Upper lobe of left lung (tissue), 4 donors: ENCODE results near the gene TMEM190.

Source experiments
- POLR2A ChIP-seq, 4 donors: fragments of 450-650 bp; IDR thresholded peaks; one replicate each; pipeline ENCODE4 v1.5.1; 2016 to 2017; ENCODE audit warnings: antibody characterized with exemption in 4 of 4, mild to moderate bottlenecking in 2 of 4
- TF ChIP-seq, protein P1 (sequence below), 6 experiments: fragments of 450-650 bp in 4 of 6; fragments of 200-600 bp in 2 of 6; sonication (generic) in 2 of 6; IDR thresholded peaks; one replicate each; pipeline ENCODE4 v1.5.1; 2016 to 2019; ENCODE audit warnings: antibody characterized with exemption in 6 of 6

DNA sequence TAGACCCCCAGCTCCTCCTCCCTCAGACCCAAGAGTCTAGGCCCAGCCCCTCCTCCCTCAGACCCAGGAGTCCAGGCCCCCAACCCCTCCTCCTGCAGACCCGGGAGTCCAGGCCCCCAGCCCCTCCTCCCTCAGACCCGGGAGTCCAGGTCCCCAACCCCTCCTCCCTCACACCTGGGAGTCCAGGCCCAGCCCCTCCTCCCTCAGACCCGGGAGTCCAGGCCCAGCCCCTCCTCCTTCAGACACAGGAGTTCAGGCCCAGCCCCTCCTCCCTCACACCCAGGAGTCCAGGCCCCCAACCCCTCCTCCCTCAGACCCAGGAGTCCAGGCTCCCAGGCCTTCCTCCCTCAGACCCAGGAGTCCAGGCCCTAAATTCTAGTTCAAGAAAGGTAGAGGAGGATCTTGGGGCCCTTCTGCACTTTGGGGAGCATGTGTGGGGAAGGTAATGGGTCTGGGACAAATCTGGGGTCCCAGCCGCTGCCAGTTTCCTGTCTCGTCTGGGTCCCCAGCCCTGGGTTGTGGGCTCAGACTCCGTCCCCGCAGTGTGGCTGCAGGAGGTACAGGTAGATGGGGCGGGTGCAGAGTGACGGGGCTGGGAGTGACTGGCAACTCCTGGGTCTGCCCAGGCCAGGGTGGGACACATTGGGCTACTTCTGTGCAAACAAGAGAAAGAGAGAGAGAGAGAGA is 3.2 kb upstream of the TMEM190 start:
- TF ChIP-seq, protein P1, sequence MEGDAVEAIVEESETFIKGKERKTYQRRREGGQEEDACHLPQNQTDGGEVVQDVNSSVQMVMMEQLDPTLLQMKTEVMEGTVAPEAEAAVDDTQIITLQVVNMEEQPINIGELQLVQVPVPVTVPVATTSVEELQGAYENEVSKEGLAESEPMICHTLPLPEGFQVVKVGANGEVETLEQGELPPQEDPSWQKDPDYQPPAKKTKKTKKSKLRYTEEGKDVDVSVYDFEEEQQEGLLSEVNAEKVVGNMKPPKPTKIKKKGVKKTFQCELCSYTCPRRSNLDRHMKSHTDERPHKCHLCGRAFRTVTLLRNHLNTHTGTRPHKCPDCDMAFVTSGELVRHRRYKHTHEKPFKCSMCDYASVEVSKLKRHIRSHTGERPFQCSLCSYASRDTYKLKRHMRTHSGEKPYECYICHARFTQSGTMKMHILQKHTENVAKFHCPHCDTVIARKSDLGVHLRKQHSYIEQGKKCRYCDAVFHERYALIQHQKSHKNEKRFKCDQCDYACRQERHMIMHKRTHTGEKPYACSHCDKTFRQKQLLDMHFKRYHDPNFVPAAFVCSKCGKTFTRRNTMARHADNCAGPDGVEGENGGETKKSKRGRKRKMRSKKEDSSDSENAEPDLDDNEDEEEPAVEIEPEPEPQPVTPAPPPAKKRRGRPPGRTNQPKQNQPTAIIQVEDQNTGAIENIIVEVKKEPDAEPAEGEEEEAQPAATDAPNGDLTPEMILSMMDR (IDR thresholded peaks at IDR 0.05) = no peak
- no peak for TF ChIP-seq POLR2A (IDR thresholded peaks at IDR 0.05)
